ENCODE measurements around the gene ABL2.

- no peak for TF ChIP-seq CTCF (IDR thresholded peaks at IDR 0.05)
- TF ChIP-seq HDAC2 (IDR thresholded peaks at IDR 0.05), result no peak
- TF ChIP-seq JUNB (IDR thresholded peaks at IDR 0.05), result no peak
- no peak for TF ChIP-seq MAFK (IDR thresholded peaks at IDR 0.05; ENCODE audit: partially characterized antibody)
- TF ChIP-seq RCOR1 (IDR thresholded peaks at IDR 0.05; ENCODE audit: low read depth, low read length), result no peak
- TF ChIP-seq POLR2A (IDR thresholded peaks at IDR 0.05; ENCODE audit: low read length), result no peak
Observed at GRCh38 chr1:179066471-179066870, 163.0 kb downstream of the ABL2 start.

Measured in A549 (cell line).